Measurements from ENCODE around the gene MTF1.

GRCh38 chr1:37902983-37903382 is 43.6 kb upstream of the MTF1 start:
- TF ChIP-seq CTCF (IDR thresholded peaks at IDR 0.05; ENCODE audit: low read depth, low read length): no peak
- no peak for TF ChIP-seq EZH2phosphoT487 (IDR thresholded peaks at IDR 0.05; ENCODE audit: low read depth)
